KMS-11 (cell line): ENCODE results near the gene FGF12.

Experiments
- H2AFZ ChIP-seq: fragments of 200-600 bp; sonication (generic); 2 replicates; pipeline ENCODE4 v1.6.1; 2016; ENCODE audit warnings: antibody characterized with exemption, mixed run types, low read depth
- H3K27ac ChIP-seq: fragments of 200-600 bp; sonication (generic); 2 replicates; pipeline ENCODE4 v1.6.1; 2016; ENCODE audit warnings: mild to moderate bottlenecking, mixed run types
- H3K27me3 ChIP-seq: fragments of 200-600 bp; sonication (generic); 2 replicates; pipeline ENCODE4 v1.6.1; 2017; ENCODE audit warnings: mild to moderate bottlenecking, low read depth, mixed run types, moderate library complexity; ENCODE audit not compliant: insufficient read depth
- H3K36me3 ChIP-seq: fragments of 200-600 bp; sonication (generic); 2 replicates; pipeline ENCODE4 v1.6.1; 2017; ENCODE audit warnings: mild to moderate bottlenecking, mixed run types; ENCODE audit not compliant: insufficient read depth
- H3K4me1 ChIP-seq: fragments of 200-600 bp; sonication (generic); 2 replicates; pipeline ENCODE4 v1.6.1; 2016; ENCODE audit warnings: mild to moderate bottlenecking, low read depth, mixed run types; ENCODE audit not compliant: poor library complexity, severe bottlenecking
- H3K4me2 ChIP-seq: fragments of 200-600 bp; sonication (generic); 2 replicates; pipeline ENCODE4 v1.7.0; 2016; ENCODE audit warnings: mild to moderate bottlenecking, mixed run types
- H3K4me3 ChIP-seq: fragments of 200-600 bp; sonication (generic); IDR thresholded peaks from 2 replicates; pipeline ENCODE4 v1.6.1; 2017; ENCODE audit warnings: low read depth, low read length, mixed read lengths; ENCODE audit not compliant: insufficient read depth
- H3K79me2 ChIP-seq: fragments of 200-600 bp; sonication (generic); 2 replicates; pipeline ENCODE4 v1.6.1; 2016; ENCODE audit warnings: low read depth, mixed run types; ENCODE audit not compliant: insufficient read depth
- H3K9ac ChIP-seq: fragments of 200-600 bp; sonication (generic); 2 replicates; pipeline ENCODE4 v1.6.1; 2016; ENCODE audit warnings: mild to moderate bottlenecking, mixed run types
- H4K20me1 ChIP-seq: fragments of 200-600 bp; sonication (generic); 2 replicates; pipeline ENCODE4 v1.6.1; 2016; ENCODE audit warnings: mild to moderate bottlenecking, mixed run types; ENCODE audit not compliant: insufficient read depth
- CTCF ChIP-seq: fragments of 200-600 bp; sonication (generic); conservative IDR thresholded peaks from 2 replicates; pipeline ENCODE4 v1.6.1; 2017; ENCODE audit warnings: low read depth, mild to moderate bottlenecking, antibody characterized with exemption, low read length, moderate library complexity, mixed read lengths

The FGF12 gene

GRCh38 chr3:192255839-192256238 is 471.5 kb downstream of the FGF12 start:
- H4K20me1 ChIP-seq, result no peaks in the 10 kb centered on the region
- no peak for TF ChIP-seq CTCF

GRCh38 chr3:192253138-192253887 is 474.0 kb downstream of the FGF12 start:
- H2AFZ ChIP-seq, result no peak overlapping the region
- H4K20me1 ChIP-seq, result no peaks in the 10 kb centered on the region
- TF ChIP-seq CTCF, result no peak
- no peaks in the 10 kb centered on the region for H3K4me1 ChIP-seq
- H3K9ac ChIP-seq, result no peak overlapping the region
- H3K36me3 ChIP-seq, result no peaks in the 10 kb centered on the region
- no peaks in the 10 kb centered on the region for H3K79me2 ChIP-seq
- H3K27me3 ChIP-seq, result no peaks in the 10 kb centered on the region
- no peak overlapping the region for H3K4me2 ChIP-seq
- no peak overlapping the region for H3K27ac ChIP-seq
- no peak overlapping the region for H3K4me3 ChIP-seq

More at GRCh38 chr3:192255839-192256238, 471.5 kb downstream of the FGF12 start:
- Histone ChIP-seq H3K27me3 (no peaks in the 10 kb centered on the region), H2AFZ (no peak overlapping the region), H3K27ac (no peak overlapping the region), H3K4me1 (no peaks in the 10 kb centered on the region), H3K9ac (no peak overlapping the region), H3K36me3 (no peaks in the 10 kb centered on the region), H3K4me3 (no peak overlapping the region), H3K79me2 (no peaks in the 10 kb centered on the region), H3K4me2 (no peak overlapping the region)

GRCh38 chr3:192249516-192249915 is 477.8 kb downstream of the FGF12 start:
- TF ChIP-seq CTCF, result no peak
- H3K9ac ChIP-seq, result no peak overlapping the region
- no peak overlapping the region for H3K27ac ChIP-seq
- no peak overlapping the region for H3K4me2 ChIP-seq
- H2AFZ ChIP-seq, result no peak overlapping the region
- H4K20me1 ChIP-seq, result no peaks in the 10 kb centered on the region
- H3K36me3 ChIP-seq, result no peaks in the 10 kb centered on the region
- no peaks in the 10 kb centered on the region for H3K4me1 ChIP-seq
- no peaks in the 10 kb centered on the region for H3K79me2 ChIP-seq
- H3K27me3 ChIP-seq, result no peaks in the 10 kb centered on the region
- no peak overlapping the region for H3K4me3 ChIP-seq

GRCh38 chr3:192246847-192247559 is 480.3 kb downstream of the FGF12 start:
- Histone ChIP-seq H4K20me1 (no peaks in the 10 kb centered on the region), H3K4me3 (no peak overlapping the region), H3K79me2 (no peaks in the 10 kb centered on the region), H3K27ac (no peak overlapping the region), H3K4me1 (no peaks in the 10 kb centered on the region), H3K9ac (no peak overlapping the region), H3K27me3 (no peaks in the 10 kb centered on the region), H2AFZ (no peak overlapping the region), H3K36me3 (no peaks in the 10 kb centered on the region), H3K4me2 (no peak overlapping the region)
- no peak for TF ChIP-seq CTCF
